Measurements from ENCODE around the gene GPRC5C.

Gene GPRC5C

GRCh38 chr17:74452033-74452840 lies 20.3 kb downstream of the GPRC5C start (continued):
- TF ChIP-seq ZNF184 (tag by site-specific recombination; IDR thresholded peaks at IDR 0.05) (no peak), ZNF146 (tag by site-specific recombination; IDR thresholded peaks at IDR 0.05) (no peak), ZNF335 (tag by site-specific recombination; conservative IDR thresholded peaks at IDR 0.05) (0 out of 2 replicates have a peak, but pooled peaks have one; percentile 31), ZNF350 (tag by site-specific recombination; IDR thresholded peaks at IDR 0.05) (no peak), ZBTB17 (tag by site-specific recombination; IDR thresholded peaks at IDR 0.05) (peak; percentile 67), ZBTB1 (tag by site-specific recombination; IDR thresholded peaks at IDR 0.05) (no peak)

- ChIA-PET POLR2A (interaction anchor here (0.5 to 2.3 kb wide), 5 partner anchors 9 to 751 kb away, joined by 3 to 16 read pairs (median 7); no protein-coding TSS in a partner anchor), CTCF (interaction anchor here (0.5 to 11.7 kb wide), 6 partner anchors 9 to 104 kb away, joined by 3 to 453 read pairs (median 58); no protein-coding TSS in a partner anchor)
- H3K36me3 ChIP-seq (ENCODE audit: control insufficient read depth in 2 of 2, insufficient read depth in 1 of 2, low read length in 2 of 2), result no peaks in the 10 kb centered on the region; a peak in 1 of 3 replicates
- H3K4me3 ChIP-seq (ENCODE audit: low read depth, low read length), result no peak overlapping the region
- H3K9me3 ChIP-seq (ENCODE audit: control insufficient read depth, insufficient read depth, low read depth, low read length), result no peaks in the 10 kb centered on the region
- peaks cover 8% of the 10 kb centered on the region for H3K4me1 ChIP-seq (ENCODE audit: control insufficient read depth, insufficient read depth, low read length)
- 0 out of 2 replicates have a peak, but pooled peaks have one; percentile 15 for TF ChIP-seq ZNF692 (tag by site-specific recombination; IDR thresholded peaks at IDR 0.05)
- peak; percentile 66 for TF ChIP-seq HIC1 (tag by site-specific recombination; IDR thresholded peaks at IDR 0.05)
- TF ChIP-seq ZNF16 (tag by site-specific recombination; IDR thresholded peaks at IDR 0.05; ENCODE audit: low read depth), result no peak
- no peak for TF ChIP-seq ZNF280C (tag by site-specific recombination; IDR thresholded peaks at IDR 0.05)
- TF ChIP-seq TCF7L2 (IDR thresholded peaks at IDR 0.05; ENCODE audit: borderline replicate concordance, low read depth, low read length), result no peak
- no peak for TF ChIP-seq ZSCAN4 (tag by site-specific recombination; IDR thresholded peaks at IDR 0.05)
- TF ChIP-seq HOXD13 (CRISPR knock-in tag; IDR thresholded peaks at IDR 0.05; ENCODE audit: borderline replicate concordance), result no peak
- H3K27ac ChIP-seq (ENCODE audit: extremely low read depth, low read depth, low read length), result no peak overlapping the region
These were observed 21.2 kb downstream of the GPRC5C start for GRCh38 chr17:74452841-74453661.
